Endothelial cell (in vitro differentiated cells): ENCODE measurements around the gene ELFN1. TPM values are rescaled to one million over a fixed set of nuclear protein-coding genes. Genes with fewer than 3 reads are reported as not detected.

Experiments
- DNase-seq: peaks from one replicate; pipeline ENCODE4 v3.0.0; 2021; ENCODE audit warnings: low spot score
- H3K27ac Mint-ChIP-seq: one replicate; pipeline ENCODE4 v1.8.0; 2021; ENCODE audit warnings: mixed read lengths, inconsistent platforms; ENCODE audit not compliant: unreplicated experiment
- H3K27me3 Mint-ChIP-seq: one replicate; pipeline ENCODE4 v1.8.0; 2021; ENCODE audit warnings: mild to moderate bottlenecking, moderate library complexity, mixed read lengths, inconsistent platforms; ENCODE audit not compliant: unreplicated experiment
- H3K36me3 Mint-ChIP-seq: one replicate; pipeline ENCODE4 v1.8.0; 2021; ENCODE audit warnings: mild to moderate bottlenecking, low read depth, mixed read lengths, inconsistent platforms; ENCODE audit not compliant: unreplicated experiment
- H3K4me1 Mint-ChIP-seq: one replicate; pipeline ENCODE4 v1.8.0; 2021; ENCODE audit warnings: mild to moderate bottlenecking, mixed read lengths, inconsistent platforms; ENCODE audit not compliant: unreplicated experiment
- H3K4me3 Mint-ChIP-seq: one replicate; pipeline ENCODE4 v1.8.0; 2021; ENCODE audit warnings: mild to moderate bottlenecking, mixed read lengths, inconsistent platforms; ENCODE audit not compliant: unreplicated experiment
- H3K9me3 Mint-ChIP-seq: one replicate; pipeline ENCODE4 v1.8.0; 2021; ENCODE audit warnings: mixed read lengths, inconsistent platforms; ENCODE audit not compliant: unreplicated experiment
- CTCF ChIP-seq: fragments of 200-600 bp; sonication (generic); IDR thresholded peaks from one replicate; pipeline ENCODE4 v1.5.0; 2021; ENCODE audit warnings: antibody characterized with exemption; ENCODE audit not compliant: unreplicated experiment
- total RNA-seq: library from RNA; stranded (reverse); fragmentation: NEBNext Ultra II Directional; extraction: Animal tissue kit (Norgen Biotek cat#: 25700); gene quantifications from one replicate; pipeline ENCODE4 v1.2.1, GENCODE V29; 2021; ENCODE audit not compliant: unreplicated experiment

Gene ELFN1
- total RNA-seq, 1 donor from 2014 or later, result 10.6 TPM

GRCh38 chr7:1676550-1677078, 6.5 kb downstream of the ELFN1 start:
- H3K36me3 Mint-ChIP-seq, result peaks cover 4% of the 10 kb centered on the region

GRCh38 chr7:1677206-1678080, 7.4 kb downstream of the ELFN1 start:
- no peak for TF ChIP-seq CTCF
- no peaks in the 10 kb centered on the region for H3K9me3 Mint-ChIP-seq
- no peaks in the 10 kb centered on the region for H3K4me1 Mint-ChIP-seq
- H3K4me3 Mint-ChIP-seq, result no peak overlapping the region
- H3K27ac Mint-ChIP-seq, result no peak overlapping the region
- H3K36me3 Mint-ChIP-seq, result peaks cover 4% of the 10 kb centered on the region
- DNase-seq, result no peak
- peaks cover 10% of the 10 kb centered on the region for H3K27me3 Mint-ChIP-seq

More at GRCh38 chr7:1676550-1677078, 6.5 kb downstream of the ELFN1 start:
- no peak for DNase-seq
- no peak overlapping the region for H3K27ac Mint-ChIP-seq
- H3K9me3 Mint-ChIP-seq, result no peaks in the 10 kb centered on the region
- H3K27me3 Mint-ChIP-seq, result peaks cover 10% of the 10 kb centered on the region
- no peaks in the 10 kb centered on the region for H3K4me1 Mint-ChIP-seq
- TF ChIP-seq CTCF, result no peak
- H3K4me3 Mint-ChIP-seq, result no peak overlapping the region

GRCh38 chr7:1678081-1678543, 8.0 kb downstream of the ELFN1 start:
- TF ChIP-seq CTCF, result no peak
- DNase-seq, result no peak
- no peaks in the 10 kb centered on the region for H3K9me3 Mint-ChIP-seq
- peaks cover 4% of the 10 kb centered on the region for H3K36me3 Mint-ChIP-seq
- no peak overlapping the region for H3K27ac Mint-ChIP-seq
- H3K27me3 Mint-ChIP-seq, result peaks cover 10% of the 10 kb centered on the region
- H3K4me1 Mint-ChIP-seq, result no peaks in the 10 kb centered on the region
- no peak overlapping the region for H3K4me3 Mint-ChIP-seq

- Mint-ChIP-seq H3K4me3 (no peak overlapping the region), H3K27me3 (peaks cover 10% of the 10 kb centered on the region), H3K4me1 (no peaks in the 10 kb centered on the region), H3K27ac (no peak overlapping the region), H3K36me3 (peaks cover 4% of the 10 kb centered on the region), H3K9me3 (no peaks in the 10 kb centered on the region)
- no peak for TF ChIP-seq CTCF
- no peak for DNase-seq
Observed at GRCh38 chr7:1678571-1679325, 8.7 kb downstream of the ELFN1 start.
